ENCODE data around the gene SEC62.

The SEC62 gene

DNA sequence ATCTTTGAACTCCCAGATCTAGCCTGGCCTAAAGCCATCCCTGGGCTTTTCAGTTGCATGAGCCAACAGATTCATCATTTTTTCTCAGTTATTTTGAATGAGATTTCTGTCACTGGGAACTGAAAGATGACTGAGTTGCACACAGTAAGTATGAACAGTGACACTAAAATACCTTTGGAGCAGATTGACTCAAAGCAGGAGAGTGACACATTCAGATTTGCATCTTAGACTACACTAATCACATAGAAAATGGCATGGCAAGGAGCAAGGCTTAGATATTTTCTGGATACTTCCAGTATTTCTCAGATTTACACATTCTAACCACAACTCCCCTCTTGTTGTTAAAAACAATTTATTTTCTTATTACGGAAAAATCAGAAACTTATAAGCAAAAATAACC is 32.8 kb downstream of the SEC62 start:
- no peak for DNase-seq
- H3K27ac ChIP-seq: no peak overlapping the region
- TF ChIP-seq, protein P1, sequence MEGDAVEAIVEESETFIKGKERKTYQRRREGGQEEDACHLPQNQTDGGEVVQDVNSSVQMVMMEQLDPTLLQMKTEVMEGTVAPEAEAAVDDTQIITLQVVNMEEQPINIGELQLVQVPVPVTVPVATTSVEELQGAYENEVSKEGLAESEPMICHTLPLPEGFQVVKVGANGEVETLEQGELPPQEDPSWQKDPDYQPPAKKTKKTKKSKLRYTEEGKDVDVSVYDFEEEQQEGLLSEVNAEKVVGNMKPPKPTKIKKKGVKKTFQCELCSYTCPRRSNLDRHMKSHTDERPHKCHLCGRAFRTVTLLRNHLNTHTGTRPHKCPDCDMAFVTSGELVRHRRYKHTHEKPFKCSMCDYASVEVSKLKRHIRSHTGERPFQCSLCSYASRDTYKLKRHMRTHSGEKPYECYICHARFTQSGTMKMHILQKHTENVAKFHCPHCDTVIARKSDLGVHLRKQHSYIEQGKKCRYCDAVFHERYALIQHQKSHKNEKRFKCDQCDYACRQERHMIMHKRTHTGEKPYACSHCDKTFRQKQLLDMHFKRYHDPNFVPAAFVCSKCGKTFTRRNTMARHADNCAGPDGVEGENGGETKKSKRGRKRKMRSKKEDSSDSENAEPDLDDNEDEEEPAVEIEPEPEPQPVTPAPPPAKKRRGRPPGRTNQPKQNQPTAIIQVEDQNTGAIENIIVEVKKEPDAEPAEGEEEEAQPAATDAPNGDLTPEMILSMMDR (IDR thresholded peaks at IDR 0.05; ENCODE audit: low read depth, low read length, missing control alignments): no peak
- H3K36me3 ChIP-seq (replicated peaks): peaks cover 3% of the 10 kb centered on the region
- H3K27me3 ChIP-seq (replicated peaks): no peaks in the 10 kb centered on the region
- no peak overlapping the region for H3K4me3 ChIP-seq (ENCODE audit: low read depth, low read length)
- in situ Hi-C loops (cut with HindIII; ENCODE audit: low pct_ligation_motif_present, low sequenced_read_pairs): no loop called here

DNA sequence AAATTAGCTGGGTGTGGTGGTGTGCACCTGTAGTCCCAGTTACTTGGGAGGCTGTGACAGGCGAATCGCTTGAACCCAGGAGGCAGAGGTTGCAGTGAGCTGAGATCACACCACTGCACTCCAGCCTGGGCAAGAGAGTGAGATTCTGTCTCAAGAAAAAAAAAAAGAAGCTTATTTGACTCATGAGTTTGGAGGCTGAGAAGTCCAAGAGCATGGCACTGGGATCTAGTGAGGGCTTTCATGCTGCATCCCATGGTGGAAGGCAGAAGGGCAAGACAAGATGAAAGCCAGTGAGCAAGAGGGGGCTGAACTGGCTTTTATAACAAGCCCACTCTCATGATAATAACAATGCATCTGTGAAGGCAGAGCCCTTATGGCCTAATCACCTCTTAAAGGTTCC is 33.4 kb downstream of the SEC62 start:
- TF ChIP-seq, protein P1 (IDR thresholded peaks at IDR 0.05; ENCODE audit: low read depth, low read length, missing control alignments): no peak
- Histone ChIP-seq H3K27me3 (replicated peaks) (no peaks in the 10 kb centered on the region), H3K4me3 (ENCODE audit: low read depth, low read length) (no peak overlapping the region), H3K27ac (no peak overlapping the region), H3K36me3 (replicated peaks) (peaks cover 3% of the 10 kb centered on the region)
- no peak for DNase-seq
- in situ Hi-C loops (cut with HindIII; ENCODE audit: low pct_ligation_motif_present, low sequenced_read_pairs): no loop called here

DNA sequence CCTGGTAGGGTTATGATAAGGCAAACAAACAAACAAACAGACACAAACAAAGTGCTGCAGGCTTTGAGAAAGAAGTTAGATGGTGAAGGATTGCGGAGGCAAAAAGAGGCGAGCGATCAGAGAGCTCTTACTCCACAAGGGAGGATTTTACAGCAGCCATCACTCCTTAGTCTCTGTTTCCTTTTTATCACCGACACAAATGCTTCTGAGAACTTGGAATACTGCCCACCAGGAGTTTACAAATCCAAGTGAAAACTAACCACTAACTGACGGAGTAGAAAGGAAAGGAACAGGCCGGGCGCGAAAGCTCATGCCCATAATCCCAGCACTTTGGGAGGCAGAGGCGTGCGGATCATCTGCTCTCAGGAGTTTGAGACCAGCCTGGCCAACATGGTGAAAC is 35.6 kb downstream of the SEC62 start:
- TF ChIP-seq, protein P1 (IDR thresholded peaks at IDR 0.05; ENCODE audit: low read depth, low read length, missing control alignments): no peak
- in situ Hi-C loops (cut with HindIII; ENCODE audit: low pct_ligation_motif_present, low sequenced_read_pairs): no loop called here
- Histone ChIP-seq H3K4me3 (ENCODE audit: low read depth, low read length) (no peak overlapping the region), H3K36me3 (replicated peaks) (no peaks in the 10 kb centered on the region), H3K27me3 (replicated peaks) (no peaks in the 10 kb centered on the region), H3K27ac (no peak overlapping the region)
- DNase-seq: no peak

DNA sequence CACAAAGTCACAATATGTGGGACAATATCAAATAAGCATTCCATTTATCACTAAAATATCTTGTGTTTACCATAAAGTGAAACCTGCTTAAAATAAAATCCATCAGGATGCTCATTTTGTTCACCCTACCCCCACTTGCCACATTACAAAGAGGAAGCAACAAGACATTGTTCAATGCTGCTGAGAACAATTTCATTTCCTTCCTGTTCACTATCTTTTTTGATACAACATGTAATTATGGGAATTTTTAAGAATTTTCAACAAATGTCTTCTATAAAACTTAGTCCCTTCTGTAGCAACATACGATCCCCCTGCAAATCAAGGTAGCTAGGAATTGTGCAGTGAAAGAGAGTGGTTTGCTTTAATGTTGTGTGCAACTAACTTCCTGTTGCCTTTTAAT is 36.3 kb downstream of the SEC62 start:
- Histone ChIP-seq H3K27ac (no peak overlapping the region), H3K36me3 (replicated peaks) (no peaks in the 10 kb centered on the region), H3K27me3 (replicated peaks) (no peaks in the 10 kb centered on the region), H3K4me3 (ENCODE audit: low read depth, low read length) (no peak overlapping the region)
- in situ Hi-C loops (cut with HindIII; ENCODE audit: low pct_ligation_motif_present, low sequenced_read_pairs): no loop called here
- TF ChIP-seq, protein P1 (IDR thresholded peaks at IDR 0.05; ENCODE audit: low read depth, low read length, missing control alignments): no peak
- no peak for DNase-seq

DNA sequence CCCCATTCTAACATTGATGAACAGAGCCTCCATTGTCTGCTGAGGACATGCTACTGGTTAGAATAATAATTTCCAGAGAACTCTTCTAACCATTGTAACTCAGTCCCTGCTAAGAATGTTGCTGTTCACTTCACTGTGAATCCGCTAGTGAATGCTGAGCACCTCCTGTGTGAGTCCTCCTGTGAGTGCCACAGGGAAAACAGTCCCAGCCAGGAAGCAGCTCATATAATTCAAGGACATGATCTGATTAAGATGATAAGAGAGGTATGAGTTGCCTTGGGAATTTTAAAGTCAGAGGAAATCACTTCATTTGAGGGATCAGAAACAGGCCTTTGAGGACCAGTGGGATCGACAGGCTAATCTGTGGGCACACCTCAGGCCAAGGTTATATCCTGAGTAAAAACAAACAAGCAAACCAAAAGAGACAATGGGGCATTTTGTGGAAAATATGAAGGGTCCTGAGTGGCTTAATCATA is 37.3 kb downstream of the SEC62 start:
- in situ Hi-C loops (cut with HindIII; ENCODE audit: low pct_ligation_motif_present, low sequenced_read_pairs): no loop called here
- Histone ChIP-seq H3K27me3 (replicated peaks) (no peaks in the 10 kb centered on the region), H3K4me3 (ENCODE audit: low read depth, low read length) (no peak overlapping the region), H3K27ac (no peak overlapping the region), H3K36me3 (replicated peaks) (no peaks in the 10 kb centered on the region)
- TF ChIP-seq, protein P1 (IDR thresholded peaks at IDR 0.05; ENCODE audit: low read depth, low read length, missing control alignments): no peak
- DNase-seq: no peak

DNA sequence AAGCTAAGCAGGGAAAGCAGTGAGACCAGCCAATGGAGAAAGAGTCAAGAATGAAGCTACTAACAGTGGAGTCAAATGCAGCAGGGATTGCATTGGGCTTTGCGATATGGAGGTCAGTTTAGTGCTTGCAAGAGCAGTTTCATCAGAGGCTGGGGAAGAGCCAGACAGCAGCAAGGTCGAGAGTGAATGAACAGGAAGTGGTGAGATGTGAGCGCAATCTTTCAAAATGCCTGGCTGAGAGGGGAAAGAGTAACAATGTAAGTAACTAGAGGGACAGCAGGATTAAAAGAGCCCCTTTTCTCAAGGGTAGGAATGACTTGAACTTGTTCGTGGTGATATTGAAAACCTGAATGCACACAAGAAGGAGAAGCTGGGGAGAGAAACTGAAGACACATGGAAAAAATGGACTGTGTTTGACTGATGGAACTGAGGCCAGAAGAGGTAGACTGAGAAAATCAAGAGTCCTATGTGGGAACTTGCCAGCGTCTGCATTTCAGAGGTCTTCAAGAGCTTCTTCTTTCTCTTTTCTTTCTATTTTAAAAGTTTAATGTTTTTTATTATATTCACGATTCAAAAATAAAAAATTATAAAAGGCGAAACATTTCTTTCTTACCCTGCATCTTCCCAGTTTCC is 40.5 kb downstream of the SEC62 start:
- DNase-seq: peak; percentile 49
- TF ChIP-seq, protein P1 (IDR thresholded peaks at IDR 0.05; ENCODE audit: low read depth, low read length, missing control alignments): no peak
- in situ Hi-C loops (cut with HindIII; ENCODE audit: low pct_ligation_motif_present, low sequenced_read_pairs): no loop called here
- Histone ChIP-seq H3K36me3 (replicated peaks) (no peaks in the 10 kb centered on the region), H3K27me3 (replicated peaks) (no peaks in the 10 kb centered on the region), H3K4me3 (ENCODE audit: low read depth, low read length) (no peak overlapping the region), H3K27ac (no peak overlapping the region)
